ENCODE data around the gene SLC4A2.

DNA sequence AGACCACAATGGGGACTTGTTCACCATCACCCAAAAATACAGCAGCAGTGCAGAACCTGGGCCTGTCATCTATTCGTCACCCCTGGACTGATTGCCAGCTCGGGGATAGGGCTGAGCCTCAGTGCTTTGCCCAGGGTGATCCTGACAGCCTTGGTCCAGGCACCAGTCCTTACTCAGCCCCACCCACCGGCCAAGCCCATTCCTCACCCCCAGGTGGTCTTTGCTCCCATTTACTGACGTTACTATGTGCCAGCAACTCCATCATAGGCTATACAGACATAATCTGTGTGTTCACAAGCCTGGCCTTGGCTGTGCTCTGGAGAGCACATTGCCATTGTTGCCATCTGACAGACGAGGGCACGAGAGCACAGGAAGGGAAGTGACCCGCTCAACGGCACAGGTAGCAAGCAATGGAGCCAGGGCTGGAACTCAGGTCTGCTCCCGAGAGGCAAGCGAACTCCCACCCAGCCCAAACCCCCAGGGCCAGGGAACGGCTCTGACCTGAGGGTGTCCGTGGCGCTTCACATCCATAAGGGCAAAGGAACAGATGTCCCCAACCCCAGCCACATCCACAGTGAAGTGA is 41.9 kb upstream of the SLC4A2 start:
- TF ChIP-seq, protein P1, sequence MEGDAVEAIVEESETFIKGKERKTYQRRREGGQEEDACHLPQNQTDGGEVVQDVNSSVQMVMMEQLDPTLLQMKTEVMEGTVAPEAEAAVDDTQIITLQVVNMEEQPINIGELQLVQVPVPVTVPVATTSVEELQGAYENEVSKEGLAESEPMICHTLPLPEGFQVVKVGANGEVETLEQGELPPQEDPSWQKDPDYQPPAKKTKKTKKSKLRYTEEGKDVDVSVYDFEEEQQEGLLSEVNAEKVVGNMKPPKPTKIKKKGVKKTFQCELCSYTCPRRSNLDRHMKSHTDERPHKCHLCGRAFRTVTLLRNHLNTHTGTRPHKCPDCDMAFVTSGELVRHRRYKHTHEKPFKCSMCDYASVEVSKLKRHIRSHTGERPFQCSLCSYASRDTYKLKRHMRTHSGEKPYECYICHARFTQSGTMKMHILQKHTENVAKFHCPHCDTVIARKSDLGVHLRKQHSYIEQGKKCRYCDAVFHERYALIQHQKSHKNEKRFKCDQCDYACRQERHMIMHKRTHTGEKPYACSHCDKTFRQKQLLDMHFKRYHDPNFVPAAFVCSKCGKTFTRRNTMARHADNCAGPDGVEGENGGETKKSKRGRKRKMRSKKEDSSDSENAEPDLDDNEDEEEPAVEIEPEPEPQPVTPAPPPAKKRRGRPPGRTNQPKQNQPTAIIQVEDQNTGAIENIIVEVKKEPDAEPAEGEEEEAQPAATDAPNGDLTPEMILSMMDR (IDR thresholded peaks at IDR 0.05; ENCODE audit: low read depth, low read length, missing input control) = no peak
- TF ChIP-seq TAF1 (conservative IDR thresholded peaks at IDR 0.05) = no peak
- no peak for TF ChIP-seq HNF4G (IDR thresholded peaks at IDR 0.05)
- TF ChIP-seq FOXA1 (IDR thresholded peaks at IDR 0.05) = no peak
- TF ChIP-seq, protein P2, sequence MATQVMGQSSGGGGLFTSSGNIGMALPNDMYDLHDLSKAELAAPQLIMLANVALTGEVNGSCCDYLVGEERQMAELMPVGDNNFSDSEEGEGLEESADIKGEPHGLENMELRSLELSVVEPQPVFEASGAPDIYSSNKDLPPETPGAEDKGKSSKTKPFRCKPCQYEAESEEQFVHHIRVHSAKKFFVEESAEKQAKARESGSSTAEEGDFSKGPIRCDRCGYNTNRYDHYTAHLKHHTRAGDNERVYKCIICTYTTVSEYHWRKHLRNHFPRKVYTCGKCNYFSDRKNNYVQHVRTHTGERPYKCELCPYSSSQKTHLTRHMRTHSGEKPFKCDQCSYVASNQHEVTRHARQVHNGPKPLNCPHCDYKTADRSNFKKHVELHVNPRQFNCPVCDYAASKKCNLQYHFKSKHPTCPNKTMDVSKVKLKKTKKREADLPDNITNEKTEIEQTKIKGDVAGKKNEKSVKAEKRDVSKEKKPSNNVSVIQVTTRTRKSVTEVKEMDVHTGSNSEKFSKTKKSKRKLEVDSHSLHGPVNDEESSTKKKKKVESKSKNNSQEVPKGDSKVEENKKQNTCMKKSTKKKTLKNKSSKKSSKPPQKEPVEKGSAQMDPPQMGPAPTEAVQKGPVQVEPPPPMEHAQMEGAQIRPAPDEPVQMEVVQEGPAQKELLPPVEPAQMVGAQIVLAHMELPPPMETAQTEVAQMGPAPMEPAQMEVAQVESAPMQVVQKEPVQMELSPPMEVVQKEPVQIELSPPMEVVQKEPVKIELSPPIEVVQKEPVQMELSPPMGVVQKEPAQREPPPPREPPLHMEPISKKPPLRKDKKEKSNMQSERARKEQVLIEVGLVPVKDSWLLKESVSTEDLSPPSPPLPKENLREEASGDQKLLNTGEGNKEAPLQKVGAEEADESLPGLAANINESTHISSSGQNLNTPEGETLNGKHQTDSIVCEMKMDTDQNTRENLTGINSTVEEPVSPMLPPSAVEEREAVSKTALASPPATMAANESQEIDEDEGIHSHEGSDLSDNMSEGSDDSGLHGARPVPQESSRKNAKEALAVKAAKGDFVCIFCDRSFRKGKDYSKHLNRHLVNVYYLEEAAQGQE (IDR thresholded peaks at IDR 0.05) = no peak
